ENCODE measurements around the gene PALLD.

Gene PALLD

GRCh38 chr4:168618577-168619265 lies 121.9 kb downstream of the PALLD start:
- DNase-seq (ENCODE audit: low read depth in 1 of 2, low spot score in 1 of 2): no peak

GRCh38 chr4:168619266-168619631 lies 122.4 kb downstream of the PALLD start:
- DNase-seq (ENCODE audit: low read depth in 1 of 2, low spot score in 1 of 2): no peak

DNA sequence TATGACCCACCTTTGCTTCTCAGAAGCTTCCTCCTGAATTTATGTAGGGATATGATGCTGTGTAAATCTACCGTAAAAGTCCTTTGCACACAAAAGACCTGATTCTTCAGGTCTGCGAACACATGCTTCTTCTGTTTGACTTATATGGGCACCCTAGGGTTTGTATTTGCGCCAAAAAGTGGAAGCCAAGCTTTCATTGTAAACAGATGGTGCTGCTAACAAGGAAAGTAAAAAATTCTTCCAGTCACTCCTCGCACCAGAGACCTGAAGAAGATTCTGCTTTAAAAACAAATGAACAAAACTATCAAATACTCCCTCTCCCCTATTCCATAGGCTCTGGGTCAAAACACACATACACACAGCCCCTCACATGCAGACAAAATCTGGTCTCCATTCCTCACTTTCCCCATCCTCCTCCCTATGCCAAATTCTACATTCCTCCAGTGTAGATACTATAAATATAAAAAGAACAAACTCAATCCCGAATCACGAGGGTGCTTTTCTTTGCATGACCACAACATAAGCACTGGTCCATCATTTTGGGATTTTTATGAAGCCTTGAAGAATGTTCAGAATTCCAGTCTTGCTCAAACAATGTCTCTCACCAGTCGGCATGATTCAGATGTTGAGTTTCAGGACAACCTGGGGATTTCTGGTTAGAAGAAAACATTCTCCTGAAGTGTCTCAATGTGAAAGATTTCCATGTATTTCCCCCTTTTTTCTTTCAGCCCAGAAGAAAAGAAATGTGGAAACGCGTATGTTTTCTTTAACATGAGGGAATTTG lies 125.1 kb downstream of the PALLD start:
- DNase-seq (ENCODE audit: low read depth in 1 of 2, low spot score in 1 of 2): no peak

DNA sequence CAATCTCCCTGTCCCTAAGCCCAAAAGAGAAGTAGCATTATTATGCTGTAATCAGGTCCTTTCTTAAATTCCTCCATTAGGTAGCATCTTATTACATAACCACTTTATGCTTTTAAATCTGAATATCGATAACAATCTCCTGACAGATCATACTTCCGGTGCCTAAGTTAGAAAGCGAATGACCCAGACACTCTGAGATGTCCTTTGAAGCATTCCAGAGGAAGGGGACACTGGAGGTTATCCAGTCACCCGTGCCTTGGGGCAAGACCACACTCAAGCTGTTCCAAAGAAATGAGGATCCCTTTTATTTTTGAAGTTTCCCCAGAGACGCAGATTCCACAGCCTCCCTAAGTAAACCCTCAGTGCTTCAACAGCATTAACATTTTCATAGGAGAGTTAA lies 125.7 kb downstream of the PALLD start:
- DNase-seq (ENCODE audit: low read depth in 1 of 2, low spot score in 1 of 2): no peak

GRCh38 chr4:168623011-168623410 lies 126.2 kb downstream of the PALLD start:
- DNase-seq (ENCODE audit: low read depth in 1 of 2, low spot score in 1 of 2): no peak

DNA sequence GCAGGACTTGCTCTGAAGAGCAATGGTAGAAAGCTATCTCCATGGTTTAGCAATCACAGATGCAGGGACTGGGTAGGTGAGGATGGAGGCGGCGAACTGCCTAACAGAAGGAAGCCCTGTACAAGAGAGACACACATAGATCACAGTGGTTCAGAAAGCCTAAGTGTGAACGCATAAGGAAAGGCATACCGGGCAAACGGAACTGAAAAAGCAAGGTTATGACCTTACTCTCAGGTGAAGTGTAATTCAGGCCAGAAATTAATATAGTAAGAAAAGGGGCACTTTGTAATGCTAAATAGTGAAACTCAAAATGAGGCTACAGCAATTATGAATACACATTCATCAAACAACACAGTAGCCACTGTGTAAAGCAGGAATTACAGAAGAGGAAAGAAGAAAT lies 126.6 kb downstream of the PALLD start:
- no peak for DNase-seq (ENCODE audit: low read depth in 1 of 2, low spot score in 1 of 2)

DNA sequence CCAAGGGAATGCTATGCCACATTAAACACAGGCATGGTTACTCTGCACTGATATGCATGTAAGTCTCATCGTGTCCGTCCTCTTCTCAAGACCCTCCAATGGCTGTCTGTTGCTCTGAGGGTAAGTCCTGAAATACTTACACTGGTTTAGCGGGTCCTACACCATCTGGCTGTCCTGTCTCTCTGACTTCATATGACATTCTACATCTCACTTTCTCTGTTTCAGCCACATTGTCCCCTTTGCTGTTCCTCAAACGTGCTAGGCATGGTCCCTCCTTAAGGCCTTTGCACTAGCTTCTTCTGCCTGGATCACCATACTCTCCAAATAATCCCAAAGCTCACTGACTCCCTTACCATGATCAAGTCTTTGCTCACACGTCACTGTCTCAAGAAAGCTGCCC lies 131.4 kb downstream of the PALLD start:
- no peak for DNase-seq (ENCODE audit: low read depth in 1 of 2, low spot score in 1 of 2)

- DNase-seq (ENCODE audit: low read depth in 1 of 2, low spot score in 1 of 2): no peak
These were observed 132.7 kb downstream of the PALLD start for GRCh38 chr4:168629566-168629965.

- no peak for DNase-seq (ENCODE audit: low read depth in 1 of 2, low spot score in 1 of 2)
These were observed 133.8 kb downstream of the PALLD start for GRCh38 chr4:168630445-168631187.

DNA sequence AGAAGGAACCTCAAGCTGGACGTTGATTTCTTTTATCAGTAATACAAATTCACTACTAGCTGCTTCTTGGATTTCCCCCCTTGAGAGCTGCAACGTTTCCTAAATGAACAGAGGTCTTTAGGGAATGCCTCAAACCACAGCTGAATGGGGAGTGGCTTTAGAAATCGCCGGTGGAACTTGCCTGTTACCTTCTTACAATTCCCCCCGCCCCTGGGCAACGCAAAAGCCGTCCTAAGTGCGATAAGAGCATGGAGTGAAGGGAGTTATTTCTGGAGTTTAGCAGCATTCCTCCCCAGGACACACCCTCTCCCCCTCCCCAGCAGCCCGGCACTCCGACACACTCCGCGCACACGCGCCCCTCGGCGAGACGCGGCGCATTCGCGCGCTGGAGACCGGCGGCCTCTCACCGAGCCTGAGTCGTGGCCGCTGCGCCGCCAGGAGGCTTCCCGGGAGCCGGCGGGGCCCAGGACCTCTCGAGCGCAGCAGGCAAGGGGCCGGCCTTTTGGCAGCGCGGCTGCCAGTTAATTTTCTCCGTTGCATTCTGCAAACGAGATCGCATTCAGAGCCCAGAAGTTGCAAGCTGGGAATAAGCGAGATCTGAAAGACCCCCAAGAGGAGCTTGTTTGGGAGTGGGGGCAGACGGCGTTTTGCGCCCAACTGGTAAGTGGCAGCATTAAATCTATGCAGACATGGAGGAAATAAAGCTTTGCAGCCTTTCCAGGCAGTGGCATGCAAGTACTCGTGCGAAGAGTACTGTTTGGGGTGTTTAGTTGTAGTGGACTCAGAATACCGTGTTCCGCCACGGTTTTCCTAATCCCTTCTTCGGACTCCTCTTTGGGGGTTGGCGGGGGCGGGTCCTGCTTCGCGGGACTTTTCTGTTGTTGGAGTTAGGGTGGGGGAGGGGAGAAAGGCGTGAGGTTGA lies 134.7 kb downstream of the PALLD start:
- DNase-seq (ENCODE audit: low read depth in 1 of 2, low spot score in 1 of 2): no peak

DNA sequence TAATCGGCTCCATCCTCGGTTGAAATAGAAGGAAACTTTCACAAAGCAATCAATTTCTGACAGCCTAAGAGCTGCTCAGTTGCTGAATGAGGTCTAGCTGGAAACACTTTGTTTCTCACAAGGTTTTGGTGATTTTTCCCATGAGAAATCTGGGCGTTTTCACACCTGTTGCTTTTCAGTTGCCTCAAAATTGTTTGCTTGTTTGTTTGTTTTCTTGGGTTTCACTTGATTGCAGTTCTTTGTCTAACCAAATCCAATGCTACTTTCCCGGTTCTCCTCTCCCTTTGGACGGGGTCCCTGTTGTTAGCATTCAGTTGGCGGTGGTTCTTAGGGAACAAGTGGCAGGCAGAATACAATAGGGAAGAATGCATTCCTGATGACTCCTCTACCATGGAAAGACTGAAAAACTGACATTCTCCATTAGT lies 135.5 kb downstream of the PALLD start:
- DNase-seq (ENCODE audit: low read depth in 1 of 2, low spot score in 1 of 2): no peak

DNA sequence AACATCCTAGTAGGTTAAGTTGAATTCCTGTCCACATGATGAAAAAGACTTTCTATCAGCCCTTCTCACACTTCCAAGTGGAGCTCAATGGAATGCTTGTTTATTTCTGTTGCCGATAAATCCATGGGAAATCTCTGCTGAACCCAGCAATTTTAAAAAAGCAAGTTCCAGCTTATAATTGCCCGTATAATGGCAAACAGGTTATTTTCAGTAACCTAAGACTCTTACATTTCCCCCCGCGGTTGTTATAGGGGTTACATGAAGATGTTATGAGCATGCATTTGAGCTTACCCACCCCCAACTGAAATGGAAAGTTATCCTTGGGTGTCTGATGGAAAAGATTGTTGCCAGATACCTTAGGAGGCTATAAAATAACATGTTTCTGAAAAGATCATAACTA lies 136.2 kb downstream of the PALLD start:
- no peak for DNase-seq (ENCODE audit: low read depth in 1 of 2, low spot score in 1 of 2)

- DNase-seq (ENCODE audit: low read depth in 1 of 2, low spot score in 1 of 2): no peak
These were observed 136.6 kb downstream of the PALLD start for GRCh38 chr4:168633496-168633895.

- DNase-seq (ENCODE audit: low read depth in 1 of 2, low spot score in 1 of 2): no peak
These were observed 137.5 kb downstream of the PALLD start for GRCh38 chr4:168634276-168634802.

- no peak for DNase-seq (ENCODE audit: low read depth in 1 of 2, low spot score in 1 of 2)
These were observed 139.2 kb downstream of the PALLD start for GRCh38 chr4:168636040-168636439.

DNA sequence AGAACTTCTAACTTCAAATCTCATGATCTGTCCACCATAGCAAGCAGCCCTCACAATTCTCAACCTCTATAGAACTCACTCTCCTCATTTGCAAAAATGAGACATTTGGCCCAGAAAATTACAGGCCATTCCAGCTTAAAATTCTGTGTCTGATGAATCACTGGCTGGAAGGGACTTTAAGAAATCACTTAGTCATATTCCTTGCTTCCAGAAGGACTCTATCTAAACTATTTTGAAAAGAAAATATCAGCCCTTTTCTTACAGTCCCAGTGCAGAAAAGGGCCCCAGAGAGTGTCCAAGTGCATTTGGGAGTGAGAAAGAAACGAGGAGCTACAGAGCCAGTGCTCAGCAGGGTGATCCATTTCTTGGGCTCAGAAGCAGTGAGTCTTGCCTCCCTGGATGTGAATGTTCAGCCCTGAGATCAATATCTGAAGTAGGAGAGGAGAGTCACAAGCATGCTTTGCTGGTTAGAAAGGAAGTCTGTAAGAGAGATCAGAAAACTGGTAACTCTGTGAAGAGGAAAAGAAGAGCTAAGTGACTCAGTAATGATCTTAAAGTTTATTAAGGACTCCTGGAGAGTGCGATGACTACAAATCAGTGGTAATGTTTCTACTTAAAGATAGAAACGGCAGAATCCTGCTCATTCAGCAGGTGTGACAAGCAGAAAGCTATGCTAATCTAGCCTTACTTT lies 139.8 kb downstream of the PALLD start:
- no peak for DNase-seq (ENCODE audit: low read depth in 1 of 2, low spot score in 1 of 2)

DNA sequence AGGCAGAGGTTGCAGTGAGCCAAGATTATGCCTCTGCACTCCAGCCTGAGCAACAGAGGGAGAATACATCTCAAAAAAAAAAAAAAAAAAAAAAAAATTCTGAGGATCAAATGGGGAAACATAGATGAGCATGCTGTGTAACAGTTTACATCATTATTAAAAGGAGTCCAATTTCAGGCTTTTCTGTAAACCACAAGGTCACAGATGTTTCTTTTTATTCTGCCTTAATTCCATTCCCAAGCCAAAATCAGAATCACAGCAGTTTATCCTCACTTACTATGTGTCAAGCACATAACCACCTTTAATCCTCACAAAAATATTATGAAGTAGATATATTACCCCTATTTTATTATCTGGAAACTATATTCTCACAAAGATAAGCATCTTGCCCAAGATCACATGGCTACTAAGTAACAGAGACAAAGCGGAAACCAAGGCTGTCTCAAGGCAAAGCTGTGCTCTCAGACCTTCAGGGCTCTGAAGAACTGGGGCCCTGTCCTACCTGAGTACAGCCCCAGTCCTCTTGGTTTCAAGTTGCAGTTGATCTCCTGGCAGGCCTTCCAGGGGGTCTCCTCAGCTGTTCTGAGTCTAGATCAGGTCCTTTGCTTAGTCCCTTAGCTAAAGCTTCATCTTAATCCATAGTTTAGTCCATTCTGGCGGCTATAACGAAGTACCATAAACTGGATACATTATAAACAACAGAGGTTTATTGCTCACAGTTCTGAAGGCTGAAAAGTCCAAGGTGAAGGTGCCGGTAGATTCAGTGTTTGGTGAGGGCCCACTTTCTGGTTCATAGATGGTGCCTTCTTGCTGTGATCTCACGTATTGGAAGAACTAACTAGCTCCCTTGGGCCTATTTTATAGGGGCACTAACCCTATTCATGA lies 141.3 kb downstream of the PALLD start:
- no peak for DNase-seq (ENCODE audit: low read depth in 1 of 2, low spot score in 1 of 2)

DNA sequence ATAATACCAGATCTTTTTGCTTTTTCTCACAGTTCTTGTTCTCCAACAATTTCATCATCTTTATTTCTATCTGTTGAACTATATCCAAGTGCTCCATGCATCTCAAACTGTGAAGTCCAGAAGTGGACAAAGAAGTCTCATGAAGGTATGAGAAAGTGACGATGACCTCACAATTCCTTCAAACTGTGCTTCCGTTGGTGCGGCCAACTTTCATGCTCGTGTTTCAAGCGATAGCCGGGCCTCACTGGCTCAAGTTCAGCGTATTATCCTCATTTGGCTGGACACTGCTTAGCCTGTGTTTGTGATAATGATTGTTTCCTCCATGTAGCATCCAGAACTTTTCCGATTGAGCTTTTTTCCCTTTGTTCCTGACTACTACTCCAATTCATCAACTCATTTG lies 143.1 kb downstream of the PALLD start:
- no peak for DNase-seq (ENCODE audit: low read depth in 1 of 2, low spot score in 1 of 2)

GRCh38 chr4:168641811-168642140 lies 144.9 kb downstream of the PALLD start:
- DNase-seq (ENCODE audit: low read depth in 1 of 2, low spot score in 1 of 2): no peak
